Neuron (in vitro differentiated cells): ENCODE measurements around the gene PALMD.

ENCODE experiments used
- H2AFZ ChIP-seq: one replicate; pipeline ENCODE4 v1.6.1; 2013; ENCODE audit warnings: low read depth, mild to moderate bottlenecking, inconsistent platforms, low read length, moderate library complexity
- H3K27me3 ChIP-seq: one replicate; pipeline ENCODE4 v1.6.1; 2013; ENCODE audit warnings: low read length; ENCODE audit not compliant: insufficient read depth
- H3K36me3 ChIP-seq: one replicate; pipeline ENCODE4 v1.6.1; 2013; ENCODE audit warnings: low read length; ENCODE audit not compliant: insufficient read depth
- H3K4me1 ChIP-seq: one replicate; pipeline ENCODE4 v1.6.1; 2013; ENCODE audit warnings: low read length; ENCODE audit not compliant: insufficient read depth
- H3K4me3 ChIP-seq: 2 replicates; pipeline ENCODE4 v1.5.1; 2013; ENCODE audit warnings: mild to moderate bottlenecking, low read length, moderate library complexity
- H3K9me3 ChIP-seq: one replicate; pipeline ENCODE4 v1.6.1; 2013; ENCODE audit warnings: low read length

PALMD gene

GRCh38 chr1:99672530-99673213 lies 26.8 kb downstream of the PALMD start:
- Histone ChIP-seq H3K4me1 (peaks cover 20% of the 10 kb centered on the region), H3K36me3 (peaks cover 48% of the 10 kb centered on the region), H2AFZ (no peak overlapping the region), H3K27me3 (no peaks in the 10 kb centered on the region), H3K9me3 (no peaks in the 10 kb centered on the region), H3K4me3 (no peak overlapping the region)

- Histone ChIP-seq H3K4me3 (no peak overlapping the region), H3K36me3 (peaks cover 44% of the 10 kb centered on the region), H3K9me3 (no peaks in the 10 kb centered on the region), H3K27me3 (no peaks in the 10 kb centered on the region), H2AFZ (no peak overlapping the region), H3K4me1 (peaks cover 20% of the 10 kb centered on the region)
Measured at GRCh38 chr1:99673315-99673714, 27.4 kb downstream of the PALMD start.

- Histone ChIP-seq H3K4me1 (peaks cover 20% of the 10 kb centered on the region), H3K9me3 (no peaks in the 10 kb centered on the region), H3K27me3 (no peaks in the 10 kb centered on the region), H3K36me3 (peaks cover 40% of the 10 kb centered on the region), H3K4me3 (no peak overlapping the region), H2AFZ (no peak overlapping the region)
Measured at GRCh38 chr1:99674115-99675064, 28.5 kb downstream of the PALMD start.

- peaks cover 36% of the 10 kb centered on the region for H3K36me3 ChIP-seq
- H3K4me3 ChIP-seq, result no peak overlapping the region
- peaks cover 20% of the 10 kb centered on the region for H3K4me1 ChIP-seq
- H2AFZ ChIP-seq, result no peak overlapping the region
- no peaks in the 10 kb centered on the region for H3K27me3 ChIP-seq
- H3K9me3 ChIP-seq, result no peaks in the 10 kb centered on the region
Measured at GRCh38 chr1:99675292-99675691, 29.4 kb downstream of the PALMD start.

GRCh38 chr1:99675994-99676393 lies 30.1 kb downstream of the PALMD start:
- Histone ChIP-seq H3K9me3 (no peaks in the 10 kb centered on the region), H3K27me3 (no peaks in the 10 kb centered on the region), H3K4me3 (no peak overlapping the region), H3K4me1 (peaks cover 20% of the 10 kb centered on the region), H3K36me3 (peaks cover 35% of the 10 kb centered on the region), H2AFZ (no peak overlapping the region)

- Histone ChIP-seq H3K27me3 (no peaks in the 10 kb centered on the region), H2AFZ (no peak overlapping the region), H3K36me3 (peaks cover 31% of the 10 kb centered on the region), H3K9me3 (no peaks in the 10 kb centered on the region), H3K4me1 (peaks cover 19% of the 10 kb centered on the region), H3K4me3 (no peak overlapping the region)
Measured at GRCh38 chr1:99676876-99677275, 31.0 kb downstream of the PALMD start.

GRCh38 chr1:99677416-99677815 lies 31.5 kb downstream of the PALMD start:
- no peak overlapping the region for H3K4me3 ChIP-seq
- no peaks in the 10 kb centered on the region for H3K9me3 ChIP-seq
- H3K4me1 ChIP-seq, result peaks cover 15% of the 10 kb centered on the region
- peaks cover 26% of the 10 kb centered on the region for H3K36me3 ChIP-seq
- no peak overlapping the region for H2AFZ ChIP-seq
- H3K27me3 ChIP-seq, result no peaks in the 10 kb centered on the region

- H2AFZ ChIP-seq, result no peak overlapping the region
- H3K36me3 ChIP-seq, result peaks cover 23% of the 10 kb centered on the region
- no peaks in the 10 kb centered on the region for H3K27me3 ChIP-seq
- peaks cover 2% of the 10 kb centered on the region for H3K4me1 ChIP-seq
- H3K9me3 ChIP-seq, result no peaks in the 10 kb centered on the region
- H3K4me3 ChIP-seq, result no peak overlapping the region
Measured at GRCh38 chr1:99680270-99680669, 34.4 kb downstream of the PALMD start.

GRCh38 chr1:99681583-99681982 lies 35.7 kb downstream of the PALMD start:
- H3K36me3 ChIP-seq, result peaks cover 25% of the 10 kb centered on the region
- no peaks in the 10 kb centered on the region for H3K27me3 ChIP-seq
- no peak overlapping the region for H2AFZ ChIP-seq
- no peak overlapping the region for H3K4me3 ChIP-seq
- H3K4me1 ChIP-seq, result peaks cover 3% of the 10 kb centered on the region
- no peaks in the 10 kb centered on the region for H3K9me3 ChIP-seq

GRCh38 chr1:99682291-99682751 lies 36.4 kb downstream of the PALMD start:
- no peaks in the 10 kb centered on the region for H3K9me3 ChIP-seq
- no peak overlapping the region for H3K4me3 ChIP-seq
- H3K27me3 ChIP-seq, result no peaks in the 10 kb centered on the region
- H3K36me3 ChIP-seq, result peaks cover 27% of the 10 kb centered on the region
- H3K4me1 ChIP-seq, result peaks cover 3% of the 10 kb centered on the region
- no peak overlapping the region for H2AFZ ChIP-seq

GRCh38 chr1:99685516-99686180 lies 39.7 kb downstream of the PALMD start:
- Histone ChIP-seq H3K36me3 (peaks cover 39% of the 10 kb centered on the region), H2AFZ (no peak overlapping the region), H3K4me1 (peaks cover 3% of the 10 kb centered on the region), H3K4me3 (no peak overlapping the region), H3K9me3 (no peaks in the 10 kb centered on the region), H3K27me3 (no peaks in the 10 kb centered on the region)

- Histone ChIP-seq H3K4me1 (no peaks in the 10 kb centered on the region), H3K36me3 (peaks cover 44% of the 10 kb centered on the region), H3K27me3 (no peaks in the 10 kb centered on the region), H3K4me3 (no peak overlapping the region), H2AFZ (no peak overlapping the region), H3K9me3 (no peaks in the 10 kb centered on the region)
Measured at GRCh38 chr1:99691175-99691574, 45.3 kb downstream of the PALMD start.

GRCh38 chr1:99696616-99697015 lies 50.7 kb downstream of the PALMD start:
- Histone ChIP-seq H3K36me3 (peaks cover 7% of the 10 kb centered on the region), H3K27me3 (no peaks in the 10 kb centered on the region), H3K9me3 (peaks cover 2% of the 10 kb centered on the region), H3K4me1 (no peaks in the 10 kb centered on the region), H2AFZ (no peak overlapping the region), H3K4me3 (no peak overlapping the region)
